ENCODE measurements around the gene GGNBP2.
"Not testable (repeated sequence)": the region's sequence is repeated elsewhere in the genome, so short reads cannot be mapped to it uniquely, and the experiment has no call there.

Gene GGNBP2

GRCh38 chr17:36544307-36545076 is at the start of gene GGNBP2:
Gene GGNBP2 (plus strand): TSS chr17:36544919. CDS start chr17:36545725, 806 bp downstream.
- DNase-seq: peak; percentile 86 to 88

GRCh38 chr17:36495076-36495578 is 49.6 kb upstream of the GGNBP2 start:
- no peak for DNase-seq

- no peak for DNase-seq
Observed at GRCh38 chr17:36496018-36496789, 48.5 kb upstream of the GGNBP2 start.

GRCh38 chr17:36498155-36498554 is 46.6 kb upstream of the GGNBP2 start:
- DNase-seq: no peak

- DNase-seq: no peak
Observed at GRCh38 chr17:36498560-36499300, 46.0 kb upstream of the GGNBP2 start.

GRCh38 chr17:36500745-36501225 is 43.9 kb upstream of the GGNBP2 start:
- no peak for DNase-seq

GRCh38 chr17:36501351-36501750 is 43.4 kb upstream of the GGNBP2 start:
- DNase-seq: no peak

- no peak for DNase-seq
Observed at GRCh38 chr17:36501963-36502362, 42.8 kb upstream of the GGNBP2 start.

GRCh38 chr17:36503456-36504155 is 41.1 kb upstream of the GGNBP2 start:
- DNase-seq: no peak

GRCh38 chr17:36504156-36504545 is 40.6 kb upstream of the GGNBP2 start:
- DNase-seq: no peak

- no peak for DNase-seq
Observed at GRCh38 chr17:36505171-36505570, 39.5 kb upstream of the GGNBP2 start.

GRCh38 chr17:36506249-36506826 is 38.4 kb upstream of the GGNBP2 start:
- DNase-seq: no peak

- no peak for DNase-seq
Observed at GRCh38 chr17:36506831-36507230, 37.9 kb upstream of the GGNBP2 start.

- DNase-seq: no peak
Observed at GRCh38 chr17:36507266-36507665, 37.5 kb upstream of the GGNBP2 start.

GRCh38 chr17:36508439-36508838 is 36.3 kb upstream of the GGNBP2 start:
- DNase-seq: not testable (repeated sequence)

- DNase-seq: no peak
Observed at GRCh38 chr17:36509272-36509985, 35.3 kb upstream of the GGNBP2 start.

GRCh38 chr17:36510636-36511035 is 34.1 kb upstream of the GGNBP2 start:
- DNase-seq: no peak

- DNase-seq: no peak
Observed at GRCh38 chr17:36511216-36511615, 33.5 kb upstream of the GGNBP2 start.

- DNase-seq: no peak
Observed at GRCh38 chr17:36512641-36513040, 32.1 kb upstream of the GGNBP2 start.

GRCh38 chr17:36514856-36515255 is 29.9 kb upstream of the GGNBP2 start:
- DNase-seq: no peak

GRCh38 chr17:36515837-36516236 is 28.9 kb upstream of the GGNBP2 start:
- DNase-seq: no peak

Measured in stimulated activated CD4-positive, alpha-beta T cell treated with anti-CD3 and anti-CD28 coated beads, Interleukin-2, amount 100 ng/mL, for 48 hours (primary cell).